ENCODE measurements around the gene COQ8A. TPM values are rescaled to one million over a fixed set of nuclear protein-coding genes. Genes with fewer than 3 reads are reported as not detected.

The COQ8A gene
- total and polyA plus RNA-seq, 10 of the 15 experiments (the other 5 are each of a cell fraction or from before 2014, with no cell fraction given) = 0.72 to 24.8 (median 12.1) TPM

- BruUV-seq (replicated peaks) = no TSS peak
- FAIRE-seq = peak; percentile 75
These were observed 1.1 kb upstream of the COQ8A start for GRCh38 chr1:226938903-226939437.

GRCh38 chr1:226939438-226940028, 561 bp upstream of the COQ8A start:
- ChIA-PET SMC1A (ENCODE audit: uncharacterized antibody, unreplicated experiment) (interaction anchor here (0.6 to 1.0 kb wide), 6 partner anchors 8 to 533 kb away, joined by 3 to 5 read pairs (median 3); no protein-coding TSS in a partner anchor), RAD21 (ENCODE audit: unreplicated experiment) (interaction anchor here (0.6 to 2.3 kb wide), 7 partner anchors 24 to 393 kb away, joined by 3 to 11 read pairs (median 3); no protein-coding TSS in a partner anchor), CTCF (interaction anchor here (0.7 to 1.6 kb wide), 3 partner anchors 56 to 1005 kb away, joined by 3 to 5 read pairs (median 4); no protein-coding TSS in a partner anchor), POLR2A (interaction anchor here (0.6 to 1.2 kb wide), 5 partner anchors 16 to 844 kb away, joined by 3 to 9 read pairs (median 4); no protein-coding TSS in a partner anchor)
- Histone ChIP-seq H3K9me3 (replicated peaks; ENCODE audit: control insufficient read depth, insufficient read depth, low read length) (peaks cover 6% of the 10 kb centered on the region; the same call in 2 of the 3 replicates), H3K79me2 (ENCODE audit: control insufficient read depth, insufficient read depth, low read length) (no peaks in the 10 kb centered on the region; the same call in none of the 2 replicates), H3K36me3 (ENCODE audit: control insufficient read depth in 2 of 2, insufficient read depth in 2 of 2, low read length in 1 of 2) (no peaks in the 10 kb centered on the region), H3K27ac (ENCODE audit: control insufficient read depth, insufficient read depth) (peak overlapping the region; percentile 83), H3K9ac (ENCODE audit: control insufficient read depth, insufficient read depth, low read length) (peak overlapping the region; percentile 93), H3K27me3 (replicated peaks in 1 of 2; ENCODE audit: control insufficient read depth in 2 of 2, insufficient read depth in 2 of 2, low read length in 1 of 2) (no peaks in the 10 kb centered on the region), H2AFZ (ENCODE audit: control insufficient read depth, low read depth, low read length) (peak overlapping the region; percentile 91), H3K4me2 (ENCODE audit: control insufficient read depth, insufficient read depth) (peak overlapping the region; percentile 72), H4K20me1 (ENCODE audit: control insufficient read depth, insufficient read depth) (no peaks in the 10 kb centered on the region), H3K4me1 (ENCODE audit: control insufficient read depth, insufficient read depth, low read length) (peaks cover 5% of the 10 kb centered on the region; the same call in 1 of the 2 replicates), H3K4me3 (peak overlapping the region; percentile 64)
- in situ Hi-C loops (cut with MboI) = no loop called here
- FAIRE-seq = no peak
- intact Hi-C loops (cut with micrococcal nuclease; ENCODE audit: unreplicated experiment) = no loop called here
- ATAC-seq = peak; percentile 54
- no peak for DNase-seq (ENCODE audit: low read depth, low spot score)
- BruUV-seq (replicated peaks) = TSS peak; percentile 94
- under 1% methylated on average over 38 of the region's 51 CpGs for WGBS (ENCODE audit: insufficient coverage, insufficient replicate concordance, low lambda C conversion rate, missing lambda C conversion rate)
- TF ChIP-seq MXI1 (IDR thresholded peaks at IDR 0.05; ENCODE audit: low read depth, low read length) (no peak), SMAD5 (IDR thresholded peaks at IDR 0.05; ENCODE audit: low read depth) (peak; percentile 81), IRF3 (IDR thresholded peaks at IDR 0.05) (no peak), FOXK2 (IDR thresholded peaks at IDR 0.05) (no peak), IRF4 (IDR thresholded peaks at IDR 0.05; ENCODE audit: low read depth, low read length) (no peak), RAD21 (IDR thresholded peaks at IDR 0.05; ENCODE audit: insufficient read depth, low read depth, low read length) (no peak; the same call in 1 of the 2 replicates), ZBTB11 (CRISPR knock-in tag; IDR thresholded peaks at IDR 0.05) (no peak)

More at GRCh38 chr1:226938903-226939437, 1.1 kb upstream of the COQ8A start:
- no peak for ATAC-seq
- TF ChIP-seq SREBF1 (IDR thresholded peaks at IDR 0.05; ENCODE audit: low read length) (no peak), HDGF (IDR thresholded peaks at IDR 0.05) (no peak), ZNF384 (IDR thresholded peaks at IDR 0.05; ENCODE audit: borderline replicate concordance, low read depth, low read length) (peak; percentile 41; the same call in 1 of the 2 replicates)
- H3K4me1 ChIP-seq (ENCODE audit: control insufficient read depth, insufficient read depth, low read length) = peaks cover 5% of the 10 kb centered on the region; the same call in 1 of the 2 replicates
- peak overlapping the region; percentile 72 for H3K4me2 ChIP-seq (ENCODE audit: control insufficient read depth, insufficient read depth)
- intact Hi-C loops (cut with micrococcal nuclease; ENCODE audit: unreplicated experiment) (no loop called here), in situ Hi-C loops (cut with MboI) (no loop called here)
- DNase-seq (ENCODE audit: low read depth, low spot score) = no peak
- peak overlapping the region; percentile 83 for H3K27ac ChIP-seq (ENCODE audit: control insufficient read depth, insufficient read depth)
- H3K36me3 ChIP-seq (ENCODE audit: control insufficient read depth in 2 of 2, insufficient read depth in 2 of 2, low read length in 1 of 2) = no peaks in the 10 kb centered on the region
- H3K4me3 ChIP-seq = peak overlapping the region; percentile 64
- 16% methylated on average over 12 of the region's 12 CpGs for WGBS (ENCODE audit: insufficient coverage, insufficient replicate concordance, low lambda C conversion rate, missing lambda C conversion rate)
- SMC1A ChIA-PET (ENCODE audit: uncharacterized antibody, unreplicated experiment) = interaction anchor here (0.6 to 1.0 kb wide), 4 partner anchors 8 to 533 kb away, joined by 3 to 5 read pairs (median 3); no protein-coding TSS in a partner anchor
- H3K79me2 ChIP-seq (ENCODE audit: control insufficient read depth, insufficient read depth, low read length) = no peaks in the 10 kb centered on the region; the same call in none of the 2 replicates
- H4K20me1 ChIP-seq (ENCODE audit: control insufficient read depth, insufficient read depth) = no peaks in the 10 kb centered on the region
- peak overlapping the region; percentile 93 for H3K9ac ChIP-seq (ENCODE audit: control insufficient read depth, insufficient read depth, low read length)
- RAD21 ChIA-PET (ENCODE audit: unreplicated experiment) = interaction anchor here (0.7 to 2.3 kb wide), 4 partner anchors 56 to 875 kb away, joined by 3 to 11 read pairs (median 4); no protein-coding TSS in a partner anchor
- no peaks in the 10 kb centered on the region for H3K27me3 ChIP-seq (replicated peaks in 1 of 2; ENCODE audit: control insufficient read depth in 2 of 2, insufficient read depth in 2 of 2, low read length in 1 of 2)
- POLR2A ChIA-PET = interaction anchor here (0.5 to 1.2 kb wide), 10 partner anchors 16 to 843 kb away, joined by 3 to 9 read pairs (median 4); no protein-coding TSS in a partner anchor
- peak overlapping the region; percentile 91 for H2AFZ ChIP-seq (ENCODE audit: control insufficient read depth, low read depth, low read length)
- H3K9me3 ChIP-seq (replicated peaks; ENCODE audit: control insufficient read depth, insufficient read depth, low read length) = peaks cover 8% of the 10 kb centered on the region; the same call in 2 of the 3 replicates
- CTCF ChIA-PET = interaction anchor here (0.7 to 1.6 kb wide), 4 partner anchors 16 to 1004 kb away, joined by 3 to 5 read pairs (median 3); no protein-coding TSS in a partner anchor

All from GM12878 (cell line).